ENCODE data around the gene ATXN7L2.
A peak's percentile ranks its signal among the peaks of the same experiment; 100 is the strongest.

Gene ATXN7L2

GRCh38 chr1:109499081-109499480, 15.4 kb downstream of the ATXN7L2 start:
- no peak for DNase-seq

DNA sequence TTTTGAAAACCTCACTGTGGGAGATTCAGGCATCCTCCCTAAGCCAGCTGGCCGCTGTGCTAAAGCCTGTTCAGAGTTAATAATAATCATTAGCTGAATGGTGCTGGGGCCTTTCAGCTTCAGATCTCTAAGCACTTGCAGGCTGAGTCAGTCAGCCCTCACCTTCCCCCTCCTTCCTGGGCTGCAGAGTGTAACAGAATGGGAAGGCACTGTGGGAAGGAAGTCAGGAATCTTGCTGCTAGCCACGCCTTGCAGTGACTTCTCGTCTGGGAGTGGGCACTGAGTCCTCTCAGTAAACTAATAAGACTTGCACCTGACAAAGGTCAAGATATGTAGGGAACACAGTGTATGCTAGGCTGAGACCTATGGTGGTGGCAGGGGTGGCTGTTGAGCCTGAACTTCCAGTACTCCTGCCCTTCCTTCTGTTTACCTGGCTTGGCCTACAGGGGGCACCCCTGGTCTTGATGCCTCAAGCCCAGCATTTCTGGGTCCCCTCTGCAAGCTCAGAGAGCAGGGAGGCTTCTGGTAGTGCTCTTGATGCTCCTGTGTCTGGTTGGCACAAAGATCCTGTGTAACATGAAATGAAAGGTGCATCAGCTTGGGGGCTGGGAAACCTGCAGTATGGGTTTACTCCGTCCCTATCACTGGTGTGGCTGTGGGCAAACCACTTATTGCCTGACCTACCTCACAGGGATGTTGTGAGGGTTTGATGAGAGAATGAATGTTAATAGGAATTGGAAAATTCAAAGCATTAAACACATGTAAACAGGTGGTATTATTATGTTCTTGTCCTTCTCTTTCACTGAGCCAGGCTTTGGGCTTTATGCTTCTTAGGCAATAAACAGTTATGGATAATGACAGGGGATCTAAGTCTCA, 16.2 kb downstream of the ATXN7L2 start:
- DNase-seq, result no peak

- no peak for DNase-seq
Observed at GRCh38 chr1:109500941-109501381, 17.3 kb downstream of the ATXN7L2 start.

DNA sequence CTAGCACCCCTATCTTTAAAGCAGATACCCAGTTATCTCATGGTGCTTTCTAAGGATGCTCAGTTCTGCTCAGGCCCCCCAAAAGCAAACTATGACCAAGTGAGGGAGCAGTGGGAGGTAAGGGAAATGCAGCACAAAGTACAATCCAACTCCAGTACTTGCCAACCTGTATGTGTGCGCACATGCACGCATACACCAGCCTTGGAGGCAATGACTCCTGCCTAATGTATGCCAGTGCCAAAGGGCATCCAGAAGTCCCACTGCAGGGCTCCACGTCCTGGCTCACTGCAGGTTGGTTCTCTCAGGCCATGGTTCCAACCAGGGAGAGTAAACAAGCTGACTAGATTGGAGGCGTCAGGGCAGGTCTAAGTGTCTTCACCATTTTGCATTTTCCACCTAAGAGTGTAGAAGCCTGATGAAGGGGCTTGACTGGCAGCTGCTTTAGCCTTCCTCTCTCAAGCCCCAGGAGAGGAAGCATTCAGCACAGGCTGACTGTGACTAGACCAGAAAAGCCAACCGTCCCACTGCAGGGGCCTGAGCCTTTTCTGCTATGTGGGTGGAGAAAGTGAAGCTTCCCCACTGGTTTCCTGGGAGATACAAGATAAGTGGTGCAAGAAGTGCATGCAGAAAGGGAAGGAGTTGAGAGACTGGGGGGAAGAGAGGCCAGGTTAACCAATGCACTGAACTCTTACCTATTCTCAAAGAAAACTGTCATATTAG, 18.1 kb downstream of the ATXN7L2 start:
- DNase-seq, result no peak

GRCh38 chr1:109502364-109502851, 18.7 kb downstream of the ATXN7L2 start:
- DNase-seq, result no peak

GRCh38 chr1:109503935-109504334, 20.2 kb downstream of the ATXN7L2 start:
- no peak for DNase-seq

DNA sequence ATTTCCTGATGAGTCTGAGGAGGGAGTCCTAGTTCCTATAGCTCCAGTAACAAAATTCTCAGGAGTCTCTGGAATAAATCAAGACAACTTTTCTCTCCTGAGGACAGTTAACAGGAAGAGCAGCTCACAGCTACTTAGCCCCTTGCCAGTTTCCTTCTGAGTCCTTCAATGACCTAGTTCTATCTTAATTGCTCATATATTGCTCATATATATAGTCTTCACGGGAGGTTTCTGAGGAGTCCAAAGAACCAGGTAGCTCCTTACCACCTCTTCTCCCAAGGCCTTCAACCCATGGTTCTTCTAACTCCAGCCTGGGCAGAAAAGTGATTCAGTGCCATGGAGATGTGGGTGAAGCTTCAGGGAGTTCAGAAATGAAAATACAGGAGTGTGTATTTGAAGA, 21.3 kb downstream of the ATXN7L2 start:
- no peak for DNase-seq

DNA sequence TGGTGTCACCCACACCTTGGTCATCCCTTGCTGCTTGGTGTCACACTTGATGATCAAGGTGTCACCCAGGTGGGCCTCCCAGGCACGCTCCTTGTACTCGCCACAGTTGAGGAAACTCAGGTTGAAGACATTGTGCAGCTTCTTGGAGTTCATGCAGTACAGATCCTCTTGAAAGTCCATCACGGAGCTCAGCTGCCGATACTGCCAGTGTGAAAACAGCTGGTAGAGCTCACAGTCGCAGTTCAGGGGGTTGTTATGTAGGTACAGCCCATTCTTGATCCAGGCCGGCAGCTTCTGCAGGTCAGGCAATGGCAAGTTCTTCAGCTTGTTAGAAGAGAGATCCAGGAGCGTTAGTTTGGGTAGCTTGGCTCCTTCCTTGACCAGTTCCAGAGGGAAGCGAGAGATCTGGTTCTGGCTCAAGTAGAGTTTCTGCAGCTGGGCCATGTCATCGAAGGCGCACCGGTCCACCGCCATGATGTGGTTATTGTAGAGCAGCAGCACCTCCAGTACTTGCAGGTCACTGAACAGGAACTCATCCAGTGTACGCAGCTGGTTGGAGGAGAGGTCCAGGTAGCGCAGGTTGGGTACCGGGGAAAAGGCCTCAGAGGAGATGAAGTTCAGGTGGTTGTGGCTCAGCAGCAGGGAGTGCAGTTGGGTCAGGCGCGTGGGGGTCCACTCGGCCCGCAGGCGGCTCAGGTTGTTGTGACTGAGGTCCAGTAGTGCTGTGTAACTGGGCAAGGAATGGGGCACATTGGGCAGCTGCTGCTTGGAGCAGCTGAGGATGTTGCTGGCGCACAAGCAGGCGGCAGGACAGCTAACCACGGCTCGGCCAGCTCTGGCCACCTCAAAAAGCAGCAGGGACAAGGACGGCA, 24.5 kb downstream of the ATXN7L2 start:
- DNase-seq, result no peak

DNA sequence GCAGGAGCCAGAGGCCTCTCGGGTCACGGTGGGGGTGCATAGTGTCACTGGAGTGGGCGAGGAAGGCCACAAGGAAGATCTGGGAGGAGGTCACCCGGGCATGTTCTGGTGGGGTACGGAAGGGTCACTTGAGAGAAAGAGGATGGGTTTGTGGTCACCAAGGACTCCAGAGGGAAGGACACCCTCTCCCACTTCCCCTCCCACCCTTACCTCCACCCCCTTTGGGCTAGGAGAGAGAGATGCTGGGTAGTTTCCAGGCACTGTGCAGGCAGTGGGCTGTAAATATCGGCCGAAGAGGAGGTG, 25.1 kb downstream of the ATXN7L2 start:
- DNase-seq, result no peak

GRCh38 chr1:109509176-109510134, 25.8 kb downstream of the ATXN7L2 start, which contains the start of gene AMIGO1:
Gene AMIGO1, minus strand, starts transcription at chr1:109509727. Its CDS starts 815 bp downstream, at chr1:109508912.
- DNase-seq, result peak; percentile 43

GRCh38 chr1:109513110-109513710, 29.5 kb downstream of the ATXN7L2 start:
- DNase-seq, result no peak

DNA sequence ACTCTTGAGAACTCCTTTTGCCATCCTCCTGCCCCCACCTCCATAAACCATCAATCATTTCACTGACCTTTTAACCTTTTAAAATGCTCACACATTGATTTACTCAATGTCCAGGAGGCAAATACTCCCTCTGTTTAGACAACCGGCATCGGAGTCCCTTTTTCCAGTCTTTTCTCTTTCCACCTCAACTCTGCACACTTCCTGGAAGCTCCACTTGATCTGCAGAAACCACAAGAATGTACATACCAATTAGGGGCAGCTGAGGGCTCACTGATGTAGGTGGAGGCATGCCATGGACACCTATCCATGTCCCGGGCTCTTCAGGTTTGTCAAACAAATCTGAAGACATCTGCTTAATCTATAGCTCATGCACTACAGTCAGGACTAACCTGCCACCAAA, 31.1 kb downstream of the ATXN7L2 start:
- DNase-seq, result no peak

- DNase-seq, result no peak
Observed at GRCh38 chr1:109516872-109517271, 33.2 kb downstream of the ATXN7L2 start.

DNA sequence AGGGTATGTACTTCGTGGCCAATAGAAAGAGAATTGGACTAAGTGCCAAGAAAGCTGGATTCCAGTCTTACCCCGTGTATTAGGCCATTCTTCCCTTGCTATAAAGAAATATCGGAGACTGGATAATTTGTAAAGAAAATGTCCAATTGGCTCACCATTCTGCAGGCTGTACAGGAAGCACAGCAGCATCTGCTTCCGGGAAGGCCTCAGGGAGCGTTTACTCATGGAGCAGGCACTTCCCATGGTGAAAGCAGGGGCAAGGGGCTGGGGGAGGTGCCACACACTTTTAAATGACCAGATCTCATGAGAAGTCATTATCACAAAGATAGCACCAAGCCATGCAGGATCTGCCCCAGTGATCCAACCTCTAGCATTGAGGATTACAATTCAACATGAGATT, 33.6 kb downstream of the ATXN7L2 start:
- no peak for DNase-seq

DNA sequence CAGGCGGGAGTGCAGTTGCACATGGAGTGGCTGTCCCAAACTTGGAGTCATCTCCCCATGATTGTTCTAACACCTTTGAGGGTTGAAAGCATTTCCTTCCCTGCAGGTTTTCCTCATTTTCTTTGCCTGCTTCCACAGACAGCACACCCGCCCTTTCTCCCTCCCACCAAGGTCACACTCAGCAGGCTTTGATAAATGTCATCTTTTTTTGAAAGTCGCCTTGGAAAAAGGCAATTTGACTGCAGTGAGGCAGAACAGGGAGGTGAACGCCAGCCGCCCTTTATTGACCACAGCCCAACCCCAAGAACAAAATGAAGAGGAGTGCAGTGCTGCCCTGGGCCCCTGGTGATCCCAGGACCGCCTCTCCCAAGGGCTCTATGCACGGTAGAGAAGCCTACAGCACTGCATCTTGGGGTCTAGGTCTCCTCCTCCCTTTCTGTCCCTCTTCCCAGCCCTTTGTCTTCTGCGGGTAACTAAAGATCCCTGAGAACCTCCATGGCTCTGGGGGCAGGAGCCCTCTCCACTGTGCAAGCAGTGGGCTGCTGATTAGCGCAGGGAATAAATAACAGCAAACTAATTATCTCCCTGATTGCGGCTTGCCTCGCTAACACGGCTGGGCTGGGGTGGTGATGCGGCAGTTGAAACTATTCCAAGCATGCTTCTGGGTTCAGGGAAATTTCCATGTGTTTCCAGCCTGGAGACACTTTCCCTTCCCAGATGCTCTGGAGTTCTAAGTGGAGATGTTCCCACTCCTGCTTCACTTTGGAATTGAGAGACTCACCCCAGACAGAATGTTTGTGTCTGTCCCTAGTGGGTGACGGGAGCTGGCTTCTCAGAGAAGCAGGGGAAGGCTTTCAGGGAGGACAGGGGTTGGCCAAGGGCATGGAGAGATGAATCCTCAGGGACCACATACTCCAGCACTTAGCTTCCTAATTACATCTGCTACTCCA, 37.6 kb downstream of the ATXN7L2 start:
- no peak for DNase-seq

DNA sequence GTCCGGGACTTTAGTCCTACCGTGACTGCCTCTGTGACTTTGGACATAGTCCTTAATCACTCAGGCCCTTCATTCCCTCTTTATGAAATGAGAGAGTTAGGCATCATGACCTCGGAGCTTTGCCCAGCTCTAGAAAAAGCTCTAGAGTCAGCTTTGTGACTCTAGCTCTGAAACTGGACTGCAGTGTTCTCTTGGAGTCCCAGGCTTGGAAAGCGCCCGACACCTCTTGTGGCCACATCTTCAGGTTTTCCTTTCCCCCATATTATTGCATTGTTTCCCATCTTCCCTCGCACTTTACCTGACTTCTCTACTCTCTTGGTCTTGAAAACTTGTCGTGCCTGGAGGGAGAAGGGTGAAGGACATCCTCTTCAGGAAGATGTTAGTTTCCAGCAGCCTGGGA, 38.3 kb downstream of the ATXN7L2 start:
- no peak for DNase-seq

DNA sequence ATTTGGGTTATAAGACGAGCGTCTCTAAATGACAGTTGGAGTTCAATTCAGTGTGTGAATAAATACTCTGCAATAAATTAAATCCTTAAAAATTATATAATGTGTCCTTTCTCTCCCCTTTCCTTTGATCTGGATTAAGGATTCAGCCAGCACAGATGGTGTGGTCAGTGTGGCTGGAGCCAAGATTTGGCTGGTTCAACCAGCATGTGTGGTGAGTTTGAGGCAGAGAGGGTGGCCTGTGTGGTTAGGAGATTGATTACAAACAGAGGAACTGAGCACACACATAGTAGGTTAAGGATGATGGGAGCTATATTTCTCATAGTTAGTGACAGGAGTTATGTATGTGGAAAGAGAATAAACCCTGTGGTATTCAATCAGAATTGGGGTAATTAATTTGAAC, 40.0 kb downstream of the ATXN7L2 start:
- DNase-seq, result no peak

GRCh38 chr1:109527098-109527811, 43.5 kb downstream of the ATXN7L2 start:
- no peak for DNase-seq

Data from activated gamma-delta T cell (primary cell).